Measurements from ENCODE around the gene CEP250. TPM values are rescaled to one million over a fixed set of nuclear protein-coding genes. Genes with fewer than 3 reads are reported as not detected.
"Not testable (repeated sequence)": the region's sequence is repeated elsewhere in the genome, so short reads cannot be mapped to it uniquely, and the experiment has no call there.

The CEP250 gene, protein sequence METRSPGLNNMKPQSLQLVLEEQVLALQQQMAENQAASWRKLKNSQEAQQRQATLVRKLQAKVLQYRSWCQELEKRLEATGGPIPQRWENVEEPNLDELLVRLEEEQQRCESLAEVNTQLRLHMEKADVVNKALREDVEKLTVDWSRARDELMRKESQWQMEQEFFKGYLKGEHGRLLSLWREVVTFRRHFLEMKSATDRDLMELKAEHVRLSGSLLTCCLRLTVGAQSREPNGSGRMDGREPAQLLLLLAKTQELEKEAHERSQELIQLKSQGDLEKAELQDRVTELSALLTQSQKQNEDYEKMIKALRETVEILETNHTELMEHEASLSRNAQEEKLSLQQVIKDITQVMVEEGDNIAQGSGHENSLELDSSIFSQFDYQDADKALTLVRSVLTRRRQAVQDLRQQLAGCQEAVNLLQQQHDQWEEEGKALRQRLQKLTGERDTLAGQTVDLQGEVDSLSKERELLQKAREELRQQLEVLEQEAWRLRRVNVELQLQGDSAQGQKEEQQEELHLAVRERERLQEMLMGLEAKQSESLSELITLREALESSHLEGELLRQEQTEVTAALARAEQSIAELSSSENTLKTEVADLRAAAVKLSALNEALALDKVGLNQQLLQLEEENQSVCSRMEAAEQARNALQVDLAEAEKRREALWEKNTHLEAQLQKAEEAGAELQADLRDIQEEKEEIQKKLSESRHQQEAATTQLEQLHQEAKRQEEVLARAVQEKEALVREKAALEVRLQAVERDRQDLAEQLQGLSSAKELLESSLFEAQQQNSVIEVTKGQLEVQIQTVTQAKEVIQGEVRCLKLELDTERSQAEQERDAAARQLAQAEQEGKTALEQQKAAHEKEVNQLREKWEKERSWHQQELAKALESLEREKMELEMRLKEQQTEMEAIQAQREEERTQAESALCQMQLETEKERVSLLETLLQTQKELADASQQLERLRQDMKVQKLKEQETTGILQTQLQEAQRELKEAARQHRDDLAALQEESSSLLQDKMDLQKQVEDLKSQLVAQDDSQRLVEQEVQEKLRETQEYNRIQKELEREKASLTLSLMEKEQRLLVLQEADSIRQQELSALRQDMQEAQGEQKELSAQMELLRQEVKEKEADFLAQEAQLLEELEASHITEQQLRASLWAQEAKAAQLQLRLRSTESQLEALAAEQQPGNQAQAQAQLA (N-terminal part only)
- polyA plus RNA-seq (ENCODE audit: insufficient read length), result 31.0 TPM

DNA sequence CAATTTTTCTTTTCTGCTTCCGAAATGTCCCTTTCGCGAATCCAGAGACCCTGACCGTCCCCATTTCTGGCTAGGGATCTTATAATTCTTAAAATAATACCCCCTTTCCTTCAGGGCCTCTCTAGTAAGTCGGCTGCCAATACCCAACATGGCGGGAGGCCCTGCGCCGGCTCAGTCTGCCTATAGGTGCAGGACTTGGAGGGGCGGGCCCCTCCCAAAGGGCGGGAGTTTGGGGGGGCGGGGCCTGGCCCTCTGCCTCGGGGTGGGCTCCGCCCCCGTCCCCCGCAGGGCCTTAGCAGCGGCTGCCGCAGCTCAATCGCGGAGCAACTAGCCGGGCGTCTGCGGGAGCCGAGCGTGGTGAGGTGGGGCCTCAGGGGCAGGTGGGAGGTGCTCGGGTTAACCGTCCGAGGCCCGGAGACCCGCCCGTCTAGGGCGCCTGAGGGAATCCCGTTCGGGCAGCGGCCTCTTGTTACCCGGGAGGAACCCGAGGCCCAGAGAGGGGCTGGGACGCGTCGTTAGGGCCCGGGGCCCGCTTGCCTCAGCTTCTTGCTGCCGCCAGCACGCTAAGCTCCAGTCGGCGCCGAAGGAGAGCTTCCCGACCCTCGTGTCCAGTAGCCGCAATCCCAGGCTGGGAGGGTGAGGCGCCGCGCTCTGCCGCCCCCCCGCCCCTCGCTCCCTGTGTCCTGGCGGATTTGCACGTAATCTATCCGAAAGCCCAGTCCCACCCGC is at the start of gene CEP250:
Gene CEP250, plus strand, starts transcription at position 718 of the 729 bp plus-strand sequence. CDS start 6,770 bp downstream, outside the sequence.
- peak; percentile 93 for DNase-seq

DNA sequence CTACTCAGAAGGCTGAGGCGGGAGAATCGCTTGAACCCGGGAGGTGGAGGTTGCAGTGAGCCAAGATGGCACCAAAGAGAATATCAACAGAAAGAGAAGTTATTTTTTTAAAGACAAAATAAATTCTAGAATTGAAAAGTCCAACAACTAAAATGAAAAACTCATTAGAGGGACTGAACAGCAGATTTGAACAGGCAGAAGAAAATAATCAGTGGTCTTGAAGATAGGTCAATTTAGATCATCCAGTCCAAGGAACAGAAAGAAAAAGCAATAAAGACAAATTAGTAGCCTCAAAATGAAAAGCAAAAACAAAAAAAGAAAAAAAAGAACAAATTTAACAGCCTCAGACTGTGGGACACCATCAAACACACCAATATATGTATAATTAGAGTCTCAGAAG is 49.6 kb upstream of the CEP250 start:
- DNase-seq, result no peak

DNA sequence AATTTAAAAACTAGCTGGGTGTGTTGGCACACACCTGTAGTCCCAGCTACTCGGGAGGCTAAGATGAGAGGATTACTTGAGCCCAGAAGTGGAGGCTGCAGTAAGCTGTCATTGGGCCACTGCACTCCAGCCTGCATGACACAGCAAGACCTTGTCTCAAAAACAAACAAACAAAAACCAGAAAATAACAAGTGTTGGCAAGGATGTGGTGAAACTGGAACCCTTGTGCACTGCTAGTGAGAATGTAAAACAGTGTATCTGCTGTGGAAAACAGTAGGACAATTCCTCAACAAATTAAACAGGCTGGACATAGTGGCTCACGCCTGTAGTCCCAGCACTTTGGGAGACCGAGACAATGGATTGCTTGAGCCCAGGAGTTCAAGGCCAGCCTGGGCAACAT is 47.1 kb upstream of the CEP250 start:
- DNase-seq, result no peak

DNA sequence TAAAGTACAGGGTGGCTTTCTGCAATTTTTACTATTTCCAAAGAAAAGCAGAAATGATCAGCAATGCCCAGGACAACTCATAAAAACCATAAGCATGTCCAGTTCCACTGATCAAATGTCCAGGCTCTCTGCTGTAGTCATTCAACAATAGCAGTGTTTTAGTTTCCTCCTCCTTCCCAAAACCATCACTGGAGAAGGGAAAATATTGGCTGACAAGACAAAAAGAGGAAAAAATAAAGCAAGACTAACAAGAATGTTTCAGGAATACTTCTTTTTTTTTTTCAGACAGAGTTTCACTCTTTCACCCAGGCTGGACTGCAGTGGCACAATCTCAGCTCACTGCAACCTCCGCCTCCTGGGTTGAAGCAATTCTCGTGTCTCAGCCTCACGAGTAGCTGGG is 45.9 kb upstream of the CEP250 start:
- no peak for DNase-seq

DNA sequence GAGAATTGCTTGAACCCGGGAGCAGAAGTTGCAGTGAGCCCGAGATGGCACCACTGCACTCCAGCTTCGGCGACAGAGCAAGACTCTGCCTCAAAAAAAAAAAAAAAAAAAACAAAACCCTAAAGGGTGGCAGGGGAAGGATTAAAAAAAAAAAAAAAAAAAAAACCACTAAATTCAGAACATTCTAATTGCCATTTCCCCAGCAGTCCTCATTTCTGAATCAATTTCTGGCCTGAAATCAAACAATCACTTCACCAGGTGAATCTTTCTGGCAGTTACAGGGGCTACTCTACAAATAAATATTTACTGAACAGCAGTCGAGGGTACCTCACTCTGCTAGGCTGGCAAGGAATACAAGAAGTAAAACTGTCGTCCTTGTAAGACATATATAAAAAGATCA is 44.8 kb upstream of the CEP250 start:
- DNase-seq, result no peak

DNA sequence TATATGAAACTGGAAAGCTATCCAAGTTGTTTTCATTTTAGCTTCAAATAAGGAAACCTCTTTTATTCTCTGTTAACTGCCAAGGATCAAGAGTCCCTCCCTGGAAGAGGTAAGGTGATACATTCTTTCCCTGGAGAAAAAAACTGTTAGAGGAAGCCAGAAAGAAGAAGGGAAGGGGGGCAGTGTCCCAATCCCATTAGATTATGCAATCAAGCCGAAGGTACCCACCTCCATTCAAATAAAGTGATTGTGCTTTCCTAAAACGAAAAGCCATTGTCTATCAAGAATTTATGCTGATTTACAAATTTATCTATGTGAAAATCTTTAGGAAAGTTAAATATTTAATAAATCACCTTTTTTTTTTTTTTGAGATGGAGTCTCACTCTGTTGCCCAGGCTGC is 34.1 kb upstream of the CEP250 start:
- DNase-seq, result no peak

DNA sequence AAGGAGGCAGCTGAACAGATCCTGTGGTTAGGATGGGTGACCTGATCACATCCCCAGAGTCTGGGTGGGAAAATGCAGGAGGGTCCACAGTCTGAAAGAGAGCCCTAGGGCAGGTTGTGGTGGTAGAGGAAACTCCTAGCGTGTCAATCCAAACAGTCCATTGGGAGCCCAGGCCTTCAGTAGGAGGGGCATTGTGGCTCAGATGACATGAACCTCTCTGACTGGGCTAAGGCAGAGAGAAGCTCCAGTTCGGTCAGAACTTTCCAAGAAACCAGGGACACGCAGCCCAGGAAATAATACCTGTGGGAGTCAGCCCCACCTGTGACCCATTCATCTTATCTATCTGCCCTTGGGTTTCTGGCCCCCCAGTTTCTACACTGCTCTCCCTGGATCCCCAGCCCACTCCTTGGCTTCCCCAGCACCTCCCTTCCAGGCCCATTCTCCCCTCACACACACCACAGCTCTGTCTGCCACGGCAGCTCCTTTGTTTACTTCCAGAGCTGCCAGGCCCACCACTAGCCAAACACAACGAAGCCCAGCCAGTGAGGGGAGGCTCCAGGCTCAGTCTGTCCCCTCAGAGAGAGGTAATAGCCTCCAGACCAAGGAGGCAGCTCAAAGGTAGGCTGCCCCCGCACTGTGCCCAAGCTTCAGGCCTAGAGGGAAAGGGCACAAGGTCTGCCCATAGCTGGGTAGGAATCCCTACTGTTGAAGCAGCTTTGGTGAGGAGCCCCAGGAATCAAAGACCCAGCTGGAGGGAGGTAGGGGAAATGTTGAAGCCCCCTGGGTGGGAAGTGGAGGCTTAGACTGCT is 23.6 kb upstream of the CEP250 start:
- DNase-seq, result no peak

DNA sequence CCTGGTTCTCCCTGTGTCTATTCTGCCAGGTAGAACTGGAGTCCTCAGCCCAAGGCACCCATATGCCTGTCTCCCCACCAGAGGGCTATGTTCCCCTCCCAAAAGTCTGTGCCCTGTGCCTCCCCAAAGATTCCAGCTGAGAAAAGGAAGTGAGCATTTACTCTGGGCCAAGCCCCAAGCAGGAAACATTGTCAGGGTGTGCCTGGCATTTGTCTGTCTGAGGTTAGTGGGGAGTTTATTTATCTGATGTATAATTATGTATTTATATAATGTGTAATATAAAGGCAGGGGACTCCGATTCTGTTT is 23.0 kb upstream of the CEP250 start:
- DNase-seq, result no peak

DNA sequence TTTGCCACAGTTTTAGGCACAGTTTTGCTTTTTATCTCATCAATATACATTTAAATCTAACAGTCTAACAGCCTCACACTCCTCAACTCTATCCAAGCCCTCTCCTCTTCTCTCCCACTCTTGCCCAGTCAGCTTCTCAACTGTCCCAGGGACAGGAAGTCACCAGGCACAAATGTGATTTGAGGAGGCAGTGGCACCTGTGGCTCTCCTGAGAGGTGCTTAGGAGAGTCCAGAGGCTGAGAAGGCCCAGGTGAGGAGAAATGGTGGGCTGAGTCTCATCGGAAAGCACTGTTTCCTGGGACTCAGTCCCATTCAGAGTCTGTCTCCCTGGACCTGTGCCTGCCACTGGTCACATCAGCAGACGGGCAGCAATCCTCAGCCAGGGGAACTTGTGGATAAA is 22.1 kb upstream of the CEP250 start:
- DNase-seq, result no peak

DNA sequence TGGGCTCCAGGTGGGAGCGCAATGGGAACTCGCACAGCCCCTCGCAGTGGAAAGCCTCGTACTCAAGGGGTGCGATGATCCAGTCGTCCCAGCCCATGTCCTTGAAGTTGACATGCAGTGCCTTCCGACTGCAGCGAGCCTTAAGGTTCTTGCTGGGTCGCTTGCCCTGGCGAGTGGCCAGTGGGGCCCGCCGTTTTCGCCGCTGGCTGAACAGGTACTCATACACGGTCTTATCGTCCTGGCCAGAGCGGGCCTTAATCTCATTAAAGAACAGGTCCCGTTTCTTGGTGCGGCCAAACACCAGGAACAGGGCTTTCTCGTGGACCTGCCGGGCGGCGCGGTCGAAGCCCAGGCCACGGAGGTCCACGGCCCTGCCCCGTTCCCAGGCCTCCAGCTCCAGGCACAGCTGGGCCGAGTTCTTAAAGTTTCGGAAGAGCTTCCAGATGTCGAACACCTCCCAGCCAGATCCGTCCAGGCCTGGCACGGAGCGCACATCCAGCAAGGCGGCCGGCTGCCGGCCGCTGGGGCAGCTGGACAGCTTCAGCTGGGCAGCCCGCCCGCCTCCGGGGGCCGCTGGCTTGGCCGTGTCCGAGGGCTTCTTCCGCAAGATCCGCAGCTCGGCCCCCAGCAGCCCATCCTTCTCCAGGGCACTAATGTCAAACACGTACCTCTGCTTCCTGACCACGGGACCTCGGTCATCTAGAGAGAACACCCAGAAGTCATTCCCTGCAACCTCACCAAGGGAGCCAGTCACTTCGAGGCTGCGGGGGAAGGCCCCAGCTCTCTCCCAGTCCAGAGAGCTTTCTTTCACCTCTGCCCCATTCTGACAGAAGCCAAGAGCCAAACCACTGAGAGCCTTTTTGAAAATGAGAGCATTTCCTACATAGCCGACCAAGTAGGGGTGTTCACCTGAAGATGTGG is 21.1 kb upstream of the CEP250 start:
- no peak for DNase-seq

DNA sequence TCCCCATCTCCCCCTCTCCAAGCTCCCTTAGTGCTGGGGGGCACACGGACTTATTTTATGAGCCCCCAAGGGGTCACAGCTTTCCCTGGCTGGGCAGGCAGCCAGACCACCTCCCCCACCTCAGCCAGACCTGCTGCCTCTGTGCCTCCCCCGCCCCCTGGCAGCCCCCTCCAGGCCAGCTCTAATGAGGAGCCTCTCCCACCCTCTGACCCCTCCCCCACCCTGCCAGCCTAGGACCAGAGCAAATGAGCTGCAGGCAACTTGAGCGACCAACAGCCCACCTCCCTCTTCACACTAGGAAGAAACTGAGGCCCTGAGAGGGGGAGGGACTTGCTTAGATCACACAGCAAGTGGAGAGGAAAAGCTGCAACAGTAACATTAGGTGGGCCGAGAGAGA is 19.2 kb upstream of the CEP250 start:
- no peak for DNase-seq

DNA sequence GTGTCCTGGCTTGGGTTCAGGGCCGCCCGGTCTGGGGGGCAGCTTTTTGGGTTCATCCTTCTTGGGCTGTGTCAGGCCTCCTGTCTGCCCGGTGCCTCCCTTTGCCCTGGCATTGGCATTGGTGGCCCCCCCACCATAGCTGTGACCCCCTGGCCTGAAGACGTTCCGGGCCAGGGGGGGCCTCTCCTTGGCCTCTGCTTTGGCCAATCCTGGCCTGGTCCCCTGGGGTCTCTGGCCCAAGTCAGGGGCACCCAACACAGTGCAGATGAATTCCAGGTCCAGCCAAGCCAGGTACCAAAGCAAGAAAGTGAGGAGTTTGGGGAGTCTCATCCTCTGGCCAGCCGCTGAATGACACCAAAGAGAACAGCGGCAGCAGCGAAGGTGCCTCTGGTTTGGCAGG is 17.8 kb upstream of the CEP250 start:
- DNase-seq, result no peak

DNA sequence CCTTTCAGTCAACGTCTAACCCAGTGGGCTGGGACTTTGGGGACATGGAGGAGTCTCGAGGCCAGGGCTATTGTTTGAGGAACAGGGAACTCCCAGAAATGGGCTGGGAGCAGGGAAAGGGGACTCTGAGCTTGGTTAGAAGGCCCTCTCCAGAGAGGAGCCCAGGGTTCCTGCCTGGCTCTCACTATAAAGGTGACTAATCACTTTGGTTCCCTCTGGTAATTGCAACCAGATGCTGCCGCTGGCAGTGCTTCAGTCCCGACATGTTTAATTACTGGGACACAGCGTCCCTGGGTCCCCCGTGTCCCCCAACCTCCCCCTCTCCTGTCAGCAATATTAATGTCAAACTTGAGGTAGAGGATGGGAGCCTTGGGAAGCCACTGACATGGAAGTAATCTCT is 12.4 kb upstream of the CEP250 start:
- DNase-seq, result no peak

DNA sequence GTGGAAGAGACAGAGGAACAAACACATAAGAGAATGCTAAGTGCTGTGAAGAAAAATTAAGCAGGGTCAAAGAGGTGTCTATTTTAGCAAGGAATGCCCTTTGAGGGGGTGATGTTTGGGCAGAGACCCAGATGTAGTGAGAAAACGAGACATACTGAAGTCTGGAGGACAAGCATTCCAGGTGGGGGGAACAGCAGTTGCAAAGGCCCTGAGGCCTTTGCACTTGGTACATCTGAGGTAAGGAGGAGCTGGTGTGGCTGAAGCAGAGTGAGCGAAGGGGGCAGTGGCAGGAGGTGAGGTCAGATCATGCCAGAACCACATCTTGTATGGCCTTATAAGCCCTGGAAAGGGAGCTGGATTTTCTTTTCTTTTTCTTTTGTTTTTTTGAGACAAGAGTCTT is 11.2 kb upstream of the CEP250 start:
- DNase-seq, result no peak

DNA sequence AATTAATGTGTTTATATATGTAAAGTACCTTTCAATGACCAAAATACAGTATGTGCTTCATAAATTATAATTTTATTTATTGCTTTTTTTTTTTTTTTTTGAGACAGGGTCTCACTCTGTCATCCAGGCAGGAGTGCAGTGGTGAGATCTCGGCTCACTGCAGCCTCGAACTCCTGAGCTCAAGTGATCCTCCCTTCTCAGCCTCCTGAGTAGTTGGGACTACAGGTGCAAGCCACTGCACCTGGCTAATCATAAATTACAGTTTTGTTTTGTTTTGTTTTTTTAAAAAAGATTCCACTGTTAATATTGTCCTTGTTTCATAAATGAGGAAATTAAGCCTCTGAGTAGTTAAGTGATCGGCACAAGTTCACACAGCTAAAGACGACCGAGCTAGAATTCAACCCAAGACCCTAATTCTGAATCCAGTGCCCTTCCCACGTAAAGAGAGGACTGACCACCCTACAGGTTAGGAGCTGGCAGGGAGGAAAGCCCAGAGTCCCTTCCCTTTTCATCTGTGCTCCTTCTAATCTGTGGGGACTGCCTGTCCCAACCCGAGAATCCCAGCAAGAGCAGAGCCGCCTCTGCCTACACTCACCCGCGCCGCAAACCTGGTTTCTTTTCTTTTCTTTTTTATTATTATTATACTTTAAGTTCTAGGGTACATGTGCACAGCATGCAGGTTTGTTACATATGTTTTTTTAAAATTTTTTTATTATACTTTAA is 8.9 kb upstream of the CEP250 start:
- DNase-seq, result no peak

DNA sequence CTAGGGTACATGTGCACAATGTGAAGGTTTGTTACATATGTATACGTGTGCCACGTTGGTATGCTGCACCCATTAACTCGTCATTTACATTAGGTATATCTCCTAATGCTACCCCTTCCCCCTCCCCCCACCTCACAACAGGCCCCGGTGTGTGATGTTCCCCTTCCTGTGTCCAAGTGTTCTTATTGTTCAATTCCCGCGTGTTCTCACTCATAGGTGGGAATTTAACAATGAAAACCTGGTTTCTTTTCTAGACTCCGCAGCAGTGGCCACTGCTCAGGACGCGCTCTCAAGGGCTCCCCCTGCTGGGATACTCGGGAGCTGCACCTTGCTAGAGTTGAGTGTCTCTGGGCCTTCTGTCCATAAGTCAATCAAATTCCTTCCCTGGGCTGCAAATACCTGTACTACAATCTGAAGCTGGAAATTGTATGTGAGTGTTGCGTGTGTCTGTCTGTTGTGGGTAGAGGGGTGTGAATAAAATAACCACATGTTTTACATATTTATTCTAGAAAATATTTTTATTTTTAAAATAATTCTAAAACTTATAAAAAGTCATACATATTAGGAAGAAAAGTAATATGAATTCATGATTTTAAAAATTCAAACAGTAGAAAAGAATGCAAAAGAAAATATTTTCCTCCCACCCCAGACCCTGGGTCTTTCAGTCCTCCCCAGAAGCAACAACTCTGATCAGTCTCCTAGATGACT is 8.2 kb upstream of the CEP250 start:
- DNase-seq, result peak; percentile 79

DNA sequence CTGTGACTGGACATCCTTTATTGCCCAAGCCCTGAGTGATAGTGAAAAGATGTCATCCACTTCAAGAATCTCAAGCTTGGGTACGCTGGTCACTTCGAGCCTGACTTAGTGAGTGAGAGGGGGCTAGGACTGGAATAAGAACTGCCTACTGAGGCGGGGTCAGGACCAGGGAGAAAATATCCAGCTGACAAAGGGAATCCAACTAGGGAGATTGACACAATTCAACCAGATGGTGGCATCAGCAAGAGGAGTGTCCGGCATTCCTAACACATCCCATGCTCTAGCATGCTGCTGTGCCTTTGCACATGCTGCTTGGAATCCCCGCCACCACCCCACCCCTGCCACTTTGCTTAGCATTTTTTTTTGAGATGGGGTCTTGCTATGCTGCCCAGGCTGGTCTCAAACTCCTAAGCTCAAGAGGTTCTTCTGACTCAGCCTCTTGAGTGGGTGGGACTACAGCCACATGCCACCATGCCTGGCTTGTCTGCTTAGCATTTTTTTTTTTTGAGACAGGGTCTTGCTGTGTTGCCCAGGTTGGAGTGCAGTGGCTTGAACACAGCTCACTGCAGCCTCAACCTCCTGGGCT is 6.5 kb upstream of the CEP250 start:
- DNase-seq, result no peak

DNA sequence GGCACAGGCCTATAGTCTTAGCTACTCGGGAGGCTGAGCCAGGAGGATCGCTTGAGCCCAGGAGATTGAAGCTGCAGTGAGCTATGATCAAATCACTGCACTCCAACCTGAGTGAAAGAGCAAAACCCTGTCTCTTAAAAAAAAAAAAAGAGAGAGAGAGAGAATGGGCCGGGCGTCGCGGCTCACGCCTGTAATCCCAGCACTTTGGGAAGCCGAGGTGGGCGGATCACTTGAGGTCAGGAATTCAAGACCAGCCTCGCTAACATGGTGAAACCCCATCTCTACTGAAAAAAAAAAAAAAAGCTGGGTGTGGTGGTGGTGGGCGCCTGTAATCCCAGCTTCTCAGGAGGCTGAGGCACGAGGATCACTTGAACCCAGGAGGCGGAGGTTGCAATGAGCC is 5.5 kb upstream of the CEP250 start:
- DNase-seq, result not testable (repeated sequence)

DNA sequence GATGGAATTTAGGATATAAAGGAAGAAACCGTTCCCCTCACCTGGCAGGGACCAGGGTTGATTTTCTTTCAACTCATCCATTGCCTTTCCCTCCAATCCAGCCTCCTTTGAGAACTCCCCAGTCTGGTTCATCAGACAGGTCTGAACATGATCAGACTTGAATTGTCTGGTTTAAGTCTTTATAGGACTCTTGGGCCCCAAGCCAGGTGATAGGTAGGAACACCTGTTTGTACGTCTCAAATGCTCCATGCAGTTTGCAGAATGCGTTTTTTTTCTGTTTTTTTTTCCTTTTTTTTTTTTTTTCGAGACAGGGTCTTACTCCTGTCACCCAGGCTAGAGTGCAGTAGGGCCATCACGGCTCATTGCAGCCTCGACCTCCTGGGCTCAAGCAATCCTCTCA is 4.1 kb upstream of the CEP250 start:
- DNase-seq, result no peak
